GM23248 (cell line): ENCODE measurements around the gene IL1RAPL2. TPM values are rescaled to one million over a fixed set of nuclear protein-coding genes. Genes with fewer than 3 reads are reported as not detected.
"Not testable (repeated sequence)": the region's sequence is repeated elsewhere in the genome, so short reads cannot be mapped to it uniquely, and the experiment has no call there.

ENCODE experiments used
- DNase-seq: peaks from one replicate; pipeline ENCODE4 v3.0.0-alpha.2; 2015
- H2AFZ ChIP-seq: fragments of 200-600 bp; sonication (generic); 2 replicates; pipeline ENCODE4 v1.6.1; 2016; ENCODE audit warnings: antibody characterized with exemption
- H3F3A ChIP-seq: fragments of 200-600 bp; sonication (generic); 2 replicates; pipeline ENCODE4 v1.6.1; 2016; ENCODE audit warnings: mild to moderate bottlenecking, antibody characterized with exemption, mixed run types; ENCODE audit not compliant: insufficient read depth
- H3K27ac ChIP-seq: fragments of 200-600 bp; sonication (generic); 2 replicates; pipeline ENCODE4 v1.5.1; 2016; ENCODE audit warnings: mild to moderate bottlenecking
- H3K27me3 ChIP-seq: fragments of 200-600 bp; sonication (generic); replicated peaks from 2 replicates; pipeline ENCODE4 v1.6.1; 2016; ENCODE audit warnings: mild to moderate bottlenecking; ENCODE audit not compliant: insufficient read depth
- H3K36me3 ChIP-seq: fragments of 200-600 bp; sonication (generic); 2 replicates; pipeline ENCODE4 v1.6.1; 2016; ENCODE audit warnings: low read depth, mild to moderate bottlenecking
- H3K4me1 ChIP-seq: fragments of 200-600 bp; sonication (generic); 2 replicates; pipeline ENCODE4 v1.6.1; 2016; ENCODE audit warnings: mild to moderate bottlenecking; ENCODE audit not compliant: insufficient read depth
- H3K4me2 ChIP-seq: fragments of 200-600 bp; sonication (generic); one replicate; pipeline ENCODE4 v1.6.1; 2016; ENCODE audit warnings: mild to moderate bottlenecking; ENCODE audit not compliant: unreplicated experiment
- H3K4me3 ChIP-seq: fragments of 200-600 bp; sonication (generic); 2 replicates; pipeline ENCODE4 v1.5.1; 2016; ENCODE audit warnings: mild to moderate bottlenecking
- H3K79me2 ChIP-seq: fragments of 200-600 bp; sonication (generic); 2 replicates; pipeline ENCODE4 v1.6.1; 2016; ENCODE audit warnings: mild to moderate bottlenecking; ENCODE audit not compliant: insufficient read depth
- H3K9ac ChIP-seq: fragments of 200-600 bp; sonication (generic); 2 replicates; pipeline ENCODE4 v1.6.1; 2016; ENCODE audit warnings: mild to moderate bottlenecking
- H3K9me2 ChIP-seq: fragments of 200-600 bp; sonication (generic); 2 replicates; pipeline ENCODE4 v1.6.1; 2016; ENCODE audit warnings: mixed run types, mild to moderate bottlenecking, moderate library complexity; ENCODE audit not compliant: insufficient read depth
- H3K9me3 ChIP-seq: fragments of 200-600 bp; sonication (generic); one replicate; pipeline ENCODE4 v1.6.1; 2017; ENCODE audit warnings: low read depth
- H4K20me1 ChIP-seq: fragments of 200-600 bp; sonication (generic); 2 replicates; pipeline ENCODE4 v1.6.0; 2016; ENCODE audit not compliant: insufficient read depth
- EZH2 ChIP-seq: fragments of 200-600 bp; sonication (generic); IDR thresholded peaks from 2 replicates; pipeline ENCODE4 v1.6.1; 2018; ENCODE audit warnings: antibody characterized with exemption, mild to moderate bottlenecking; ENCODE audit not compliant: insufficient read depth, poor library complexity, severe bottlenecking
- EZH2phosphoT487 ChIP-seq: fragments of 200-600 bp; sonication (generic); IDR thresholded peaks from 2 replicates; pipeline ENCODE4 v1.6.1; 2018; ENCODE audit warnings: antibody characterized with exemption, moderate library complexity, mild to moderate bottlenecking, low read depth; ENCODE audit not compliant: insufficient read depth
- WGBS, 2 experiments: methylation state at CpG; one replicate each; pipeline ENCODE4 v1.1.6; 2015 to 2017; ENCODE audit warnings: low lambda C conversion rate in 2 of 2, low coverage in 1 of 2; ENCODE audit errors: missing lambda C conversion rate in 2 of 2; 5-methylcytosine and 5-hydroxymethylcytosine counted together
- in situ Hi-C: fragments of 300-500 bp; cut with MboI; formaldehyde crosslinking; loops from 2 replicates; pipeline ENCODE4 v1.15.0; 2020
- polyA plus RNA-seq: library from polyadenylated mRNA; unstranded; fragments of >200 nt; fragmentation: Nextera tagmentation; extraction: Ambion mirVana; gene quantifications from 2 replicates; pipeline ENCODE4 v1.2.1, GENCODE V29; 2016
- total RNA-seq: library from RNA; depleted of rRNA; stranded (reverse); fragments of >200 nt; shearing (Covaris generic); gene quantifications from 2 replicates; pipeline ENCODE4 v1.2.3, GENCODE V29; 2014

IL1RAPL2 gene
- total and polyA plus RNA-seq, 2 experiments from 2014 or later: not detected

- Histone ChIP-seq H3K27me3 (no peaks in the 10 kb centered on the region), H3K9me2 (no peaks in the 10 kb centered on the region), H3K4me1 (no peaks in the 10 kb centered on the region), H3K4me3 (no peak overlapping the region), H3F3A (no peaks in the 10 kb centered on the region), H3K27ac (no peak overlapping the region), H3K4me2 (no peak overlapping the region), H3K9ac (no peak overlapping the region), H3K36me3 (no peaks in the 10 kb centered on the region), H4K20me1 (no peaks in the 10 kb centered on the region), H2AFZ (no peak overlapping the region), H3K79me2 (no peaks in the 10 kb centered on the region), H3K9me3 (no peaks in the 10 kb centered on the region)
- 0% methylated on average over 2 of the region's 2 CpGs for whole genome bisulfite sequencing, 2 experiments
- no peak for DNase-seq
- in situ Hi-C loops: no loop called here
- no peak for TF ChIP-seq EZH2
- TF ChIP-seq EZH2phosphoT487: no peak
Observed at GRCh38 chrX:105759598-105759997, 1193.6 kb downstream of the IL1RAPL2 start.

- no peak for DNase-seq
- WGBS, 2 experiments: 23 to 25% methylated on average over 1 of the region's 1 CpG
Observed at GRCh38 chrX:105765691-105766090, 1199.7 kb downstream of the IL1RAPL2 start.

GRCh38 chrX:105773801-105774200 is 1207.8 kb downstream of the IL1RAPL2 start:
- Histone ChIP-seq H3K9ac (no peak overlapping the region), H3K79me2 (no peaks in the 10 kb centered on the region), H3K36me3 (no peaks in the 10 kb centered on the region), H3K4me2 (no peak overlapping the region), H2AFZ (no peak overlapping the region), H4K20me1 (no peaks in the 10 kb centered on the region), H3K9me2 (no peaks in the 10 kb centered on the region), H3K4me1 (no peaks in the 10 kb centered on the region), H3K27ac (no peak overlapping the region), H3F3A (no peaks in the 10 kb centered on the region), H3K4me3 (no peak overlapping the region), H3K9me3 (no peaks in the 10 kb centered on the region), H3K27me3 (no peaks in the 10 kb centered on the region)
- in situ Hi-C loops: no loop called here
- TF ChIP-seq EZH2phosphoT487 (no peak), EZH2 (no peak)
- DNase-seq: no peak

More at GRCh38 chrX:105765691-105766090, 1199.7 kb downstream of the IL1RAPL2 start:
- in situ Hi-C loops: no loop called here
- no peaks in the 10 kb centered on the region for H3K4me1 ChIP-seq
- no peak overlapping the region for H3K27ac ChIP-seq
- no peaks in the 10 kb centered on the region for H3K36me3 ChIP-seq
- H3K9ac ChIP-seq: no peak overlapping the region
- no peaks in the 10 kb centered on the region for H3K9me2 ChIP-seq
- no peaks in the 10 kb centered on the region for H3K9me3 ChIP-seq
- H4K20me1 ChIP-seq: no peaks in the 10 kb centered on the region
- H3K4me3 ChIP-seq: no peak overlapping the region
- no peaks in the 10 kb centered on the region for H3K27me3 ChIP-seq
- H3K4me2 ChIP-seq: no peak overlapping the region
- no peak overlapping the region for H2AFZ ChIP-seq
- no peaks in the 10 kb centered on the region for H3F3A ChIP-seq
- TF ChIP-seq EZH2phosphoT487 (no peak), EZH2 (no peak)
- no peaks in the 10 kb centered on the region for H3K79me2 ChIP-seq

- in situ Hi-C loops: no loop called here
- H3K9me2 ChIP-seq: no peaks in the 10 kb centered on the region
- H3K27ac ChIP-seq: no peak overlapping the region
- DNase-seq: no peak
- TF ChIP-seq EZH2phosphoT487 (no peak), EZH2 (no peak)
- no peaks in the 10 kb centered on the region for H4K20me1 ChIP-seq
- H3K9me3 ChIP-seq: no peaks in the 10 kb centered on the region
- no peaks in the 10 kb centered on the region for H3F3A ChIP-seq
- H3K36me3 ChIP-seq: no peaks in the 10 kb centered on the region
- WGBS, 2 experiments: 0 to 1% methylated on average over 3 of the region's 3 CpGs
- H3K4me3 ChIP-seq: no peak overlapping the region
- no peak overlapping the region for H3K4me2 ChIP-seq
- H3K4me1 ChIP-seq: no peaks in the 10 kb centered on the region
- H3K9ac ChIP-seq: no peak overlapping the region
- no peak overlapping the region for H2AFZ ChIP-seq
- no peaks in the 10 kb centered on the region for H3K27me3 ChIP-seq
- no peaks in the 10 kb centered on the region for H3K79me2 ChIP-seq
Observed at GRCh38 chrX:105775679-105776078, 1209.7 kb downstream of the IL1RAPL2 start.

- Histone ChIP-seq H4K20me1 (no peaks in the 10 kb centered on the region), H2AFZ (no peak overlapping the region), H3K9me2 (no peaks in the 10 kb centered on the region), H3K36me3 (no peaks in the 10 kb centered on the region), H3K9ac (no peak overlapping the region), H3K4me1 (no peaks in the 10 kb centered on the region), H3K9me3 (no peaks in the 10 kb centered on the region), H3F3A (no peaks in the 10 kb centered on the region), H3K79me2 (no peaks in the 10 kb centered on the region), H3K4me3 (no peak overlapping the region), H3K27me3 (no peaks in the 10 kb centered on the region), H3K4me2 (no peak overlapping the region), H3K27ac (no peak overlapping the region)
- no peak for TF ChIP-seq EZH2phosphoT487
- TF ChIP-seq EZH2: no peak
- in situ Hi-C loops: no loop called here
- WGBS, 2 experiments: 6 to 19% methylated on average over 1 of the region's 1 CpG
- no peak for DNase-seq
Observed at GRCh38 chrX:105781804-105782203, 1215.8 kb downstream of the IL1RAPL2 start.

- in situ Hi-C loops, H3K9me2 ChIP-seq, H3K4me3 ChIP-seq, DNase-seq, H3K4me1 ChIP-seq, H3K27me3 ChIP-seq, H3F3A ChIP-seq, H3K4me2 ChIP-seq, H3K9me3 ChIP-seq, H3K27ac ChIP-seq, H2AFZ ChIP-seq, H3K9ac ChIP-seq, H3K79me2 ChIP-seq, H4K20me1 ChIP-seq, H3K36me3 ChIP-seq: not testable (repeated sequence)
- 70 to 71% methylated on average over 18 to 26 of the region's 26 CpGs for WGBS, 2 experiments
Observed at GRCh38 chrX:105796877-105797276, 1230.9 kb downstream of the IL1RAPL2 start.
